Ovary (tissue), 9 donors: ENCODE measurements around the gene B4GALNT4. TPM values are rescaled to one million over a fixed set of nuclear protein-coding genes. Genes with fewer than 3 reads are reported as not detected.

Experiments
- DNase-seq, 5 donors: peaks; one replicate each; pipeline ENCODE4 v3.0.0-alpha.2; 2019 to 2020
- H3K27ac ChIP-seq, 2 donors: fragments of 200-600 bp; one replicate each; pipeline versions ENCODE4 v1.5.1 to v1.8.0; 2019 to 2022
- H3K27me3 ChIP-seq: fragments of 200-600 bp; one replicate; pipeline ENCODE4 v1.8.0; 2022
- H3K36me3 ChIP-seq: fragments of 200-600 bp; sonication (generic); one replicate; pipeline ENCODE4 v1.5.1; 2019
- H3K4me1 ChIP-seq: one replicate; pipeline ENCODE4 v1.8.1; 2013; ENCODE audit warnings: mild to moderate bottlenecking, moderate library complexity; ENCODE audit not compliant: insufficient read depth
- H3K4me3 ChIP-seq: fragments of 200-600 bp; sonication (generic); one replicate; pipeline ENCODE4 v1.5.1; 2017
- H3K9me3 ChIP-seq, 2 donors: fragments of 200-600 bp in 1 of 2; sonication (generic) in 1 of 2; one replicate each; pipeline versions ENCODE4 v1.5.1 to v1.8.1; 2013 to 2019; ENCODE audit warnings: mild to moderate bottlenecking in 1 of 2, moderate library complexity in 1 of 2
- EP300 ChIP-seq: sonication (generic); formaldehyde crosslinking; IDR thresholded peaks from one replicate; pipeline ENCODE4 v1.6.1; 2017; ENCODE audit warnings: antibody characterized with exemption
- POLR2A ChIP-seq: fragments of 450-650 bp; IDR thresholded peaks from one replicate; pipeline ENCODE4 v1.6.1; 2017; ENCODE audit warnings: antibody characterized with exemption, mild to moderate bottlenecking, moderate library complexity
- WGBS, 3 donors: extraction: QIAGEN DNeasy Blood & Tissue Kit in 1 of 3; methylation state at CpG; one replicate each; pipeline versions ENCODE4 v1.1.5 to v1.1.7; 2013 to 2017; 5-methylcytosine and 5-hydroxymethylcytosine counted together
- intact Hi-C, 4 donors: fragments of 100-400 bp; cut with DNase I; formaldehyde crosslinking; loops; one replicate each; pipeline versions ENCODE4 v1.11.0 to v1.15.1; 2022 to 2023
- polyA plus RNA-seq, 2 donors: library from polyadenylated mRNA; stranded (reverse); fragments of 200-250 nt in 1 of 2; fragments of 350-450 nt in 1 of 2; fragmentation: Illumina TruSeq in 1 of 2; extraction: RNeasy Lipid Tissue Mini Kit (QIAGEN cat#74804) in 1 of 2; gene quantifications; one replicate each; pipeline ENCODE4 v1.2.3, GENCODE V29; 2013 to 2014
- total RNA-seq, 7 donors: library from RNA; depleted of rRNA in 2 of 7; stranded (reverse); fragments of >200 nt in 2 of 7; fragmentation: NEBNext Ultra II Directional in 3 of 7; extraction: Animal tissue kit (Norgen Biotek cat#: 25700) in 3 of 7; gene quantifications; one replicate each; pipeline versions ENCODE4 v1.1.0 to v1.2.4, GENCODE V29; 2016 to 2023
- TF ChIP-seq, protein P1 (sequence below), 3 donors: fragments of 450-650 bp in 2 of 3; fragments of 200-600 bp in 1 of 3; IDR thresholded peaks; one replicate each; pipeline versions ENCODE4 v1.5.1 to v1.8.0; 2016 to 2022; ENCODE audit warnings: antibody characterized with exemption in 3 of 3, mild to moderate bottlenecking in 1 of 3
- donor health status: DM: no; HTN: no; CAD: no; lungs with moderate emphysema.
- donor health status: DM: no; HTN: no; CAD: no.
- donor health status: Bipolar disorder and iron deficiency.
- donor health status: DM: yes; HTN: yes; CAD: no.
- donor health status: DM: no; HTN: no; CAD: no.
- donor health status: DM: yes; HTN: yes; CAD: no.

B4GALNT4 gene
- total and polyA plus RNA-seq, 9 donors: 1.3 to 90.3 (median 52.5) TPM

DNA sequence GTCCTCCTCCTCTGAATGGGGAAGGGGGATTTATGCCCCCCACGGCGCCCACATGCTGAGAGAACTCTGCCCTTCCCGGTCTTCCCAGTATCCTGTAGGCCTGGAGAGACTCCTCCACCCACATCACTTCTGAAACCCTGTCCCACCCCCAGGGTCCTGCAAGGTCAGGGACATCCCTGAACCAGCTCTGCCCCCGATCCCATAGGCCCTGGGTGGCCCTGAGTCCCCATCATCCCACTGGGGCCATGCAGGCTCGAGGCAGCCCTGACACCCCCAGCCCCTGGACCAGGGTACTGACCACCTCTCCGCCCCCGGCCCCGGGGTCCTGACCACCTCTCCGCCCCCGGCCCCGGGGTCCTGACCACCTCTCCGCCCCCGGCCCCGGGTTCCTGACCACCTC, 11.7 kb downstream of the B4GALNT4 start:
- TF ChIP-seq EP300 (no peak), POLR2A (no peak)
- TF ChIP-seq, protein P1, sequence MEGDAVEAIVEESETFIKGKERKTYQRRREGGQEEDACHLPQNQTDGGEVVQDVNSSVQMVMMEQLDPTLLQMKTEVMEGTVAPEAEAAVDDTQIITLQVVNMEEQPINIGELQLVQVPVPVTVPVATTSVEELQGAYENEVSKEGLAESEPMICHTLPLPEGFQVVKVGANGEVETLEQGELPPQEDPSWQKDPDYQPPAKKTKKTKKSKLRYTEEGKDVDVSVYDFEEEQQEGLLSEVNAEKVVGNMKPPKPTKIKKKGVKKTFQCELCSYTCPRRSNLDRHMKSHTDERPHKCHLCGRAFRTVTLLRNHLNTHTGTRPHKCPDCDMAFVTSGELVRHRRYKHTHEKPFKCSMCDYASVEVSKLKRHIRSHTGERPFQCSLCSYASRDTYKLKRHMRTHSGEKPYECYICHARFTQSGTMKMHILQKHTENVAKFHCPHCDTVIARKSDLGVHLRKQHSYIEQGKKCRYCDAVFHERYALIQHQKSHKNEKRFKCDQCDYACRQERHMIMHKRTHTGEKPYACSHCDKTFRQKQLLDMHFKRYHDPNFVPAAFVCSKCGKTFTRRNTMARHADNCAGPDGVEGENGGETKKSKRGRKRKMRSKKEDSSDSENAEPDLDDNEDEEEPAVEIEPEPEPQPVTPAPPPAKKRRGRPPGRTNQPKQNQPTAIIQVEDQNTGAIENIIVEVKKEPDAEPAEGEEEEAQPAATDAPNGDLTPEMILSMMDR (IDR thresholded peaks at IDR 0.05): no peak
- no peak overlapping the region for H3K4me3 ChIP-seq
- no peaks in the 10 kb centered on the region for H3K27me3 ChIP-seq
- intact Hi-C loops: no loop called here
- WGBS, 3 donors: 76 to 91% (median 86%) methylated on average over 12 to 14 of the region's 14 CpGs
- H3K36me3 ChIP-seq: no peaks in the 10 kb centered on the region
- no peak for DNase-seq
- H3K27ac ChIP-seq: no peak overlapping the region
- H3K9me3 ChIP-seq: no peaks in the 10 kb centered on the region
- no peaks in the 10 kb centered on the region for H3K4me1 ChIP-seq

DNA sequence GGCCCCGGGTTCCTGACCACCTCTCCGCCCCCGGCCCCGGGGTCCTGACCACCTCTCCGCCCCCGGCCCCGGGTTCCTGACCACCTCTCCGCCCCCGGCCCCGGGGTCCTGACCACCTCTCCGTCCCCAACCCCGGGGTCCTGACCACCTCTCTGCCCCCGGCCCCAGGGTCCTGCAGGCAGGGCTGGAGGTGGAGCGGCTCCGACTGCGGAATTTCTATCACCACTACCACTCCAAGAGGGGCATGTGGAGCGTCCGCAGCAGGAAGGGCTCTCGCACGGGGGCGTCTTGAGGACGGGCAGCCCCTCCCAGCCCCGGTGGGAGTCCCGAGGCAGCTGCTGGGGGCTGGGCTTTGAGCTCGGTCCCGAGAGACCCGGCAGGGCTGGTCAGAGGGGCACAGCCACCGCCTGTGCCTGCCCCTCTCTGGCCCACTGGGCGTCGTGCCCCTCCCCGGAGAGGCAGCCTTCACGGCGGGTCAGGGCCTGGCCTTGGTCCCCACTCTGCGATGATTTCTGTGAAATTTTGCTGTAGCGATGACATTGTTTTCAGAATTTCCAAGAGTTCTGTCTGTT, 12.3 kb downstream of the B4GALNT4 start:
- Histone ChIP-seq H3K27me3 (no peaks in the 10 kb centered on the region), H3K36me3 (no peaks in the 10 kb centered on the region), H3K9me3 (no peaks in the 10 kb centered on the region), H3K27ac (no peak overlapping the region), H3K4me3 (no peak overlapping the region), H3K4me1 (no peaks in the 10 kb centered on the region)
- no peak for TF ChIP-seq POLR2A
- TF ChIP-seq EP300: no peak
- TF ChIP-seq, protein P1 (IDR thresholded peaks at IDR 0.05): no peak
- WGBS, 3 donors: 64 to 77% (median 70%) methylated on average over 27 to 34 of the region's 35 CpGs
- intact Hi-C loops: no loop called here
- peak in 1 of 5 donors; percentile 30 for DNase-seq

DNA sequence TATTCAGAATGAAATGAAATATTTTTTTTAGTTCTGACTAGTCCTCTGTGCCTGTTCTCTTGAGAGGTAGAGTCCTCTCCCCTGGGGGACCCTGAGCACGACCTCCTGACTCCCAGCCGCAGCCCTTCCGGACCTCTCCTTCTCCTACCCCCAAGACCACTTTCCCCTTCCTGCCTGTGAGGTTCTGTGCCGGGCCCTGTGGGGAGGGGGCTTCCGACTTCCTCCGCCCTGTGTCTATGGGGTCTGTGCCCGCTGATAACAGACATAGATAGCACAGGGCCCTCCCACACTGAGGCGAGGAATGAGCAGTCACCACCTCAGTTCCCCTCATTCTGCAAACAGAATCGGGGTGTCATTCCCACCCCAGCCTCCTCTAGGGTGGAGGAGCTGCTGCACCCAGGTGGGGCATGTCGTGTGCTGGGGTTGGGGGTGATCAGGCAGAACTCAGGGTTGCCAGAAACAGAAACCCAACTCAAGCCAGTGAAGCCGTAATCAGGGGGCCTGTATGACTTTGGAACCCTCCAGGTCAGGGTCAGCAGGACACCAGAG, 12.9 kb downstream of the B4GALNT4 start:
- Histone ChIP-seq H3K4me3 (no peak overlapping the region), H3K9me3 (peaks cover 0 to 5% of the 10 kb centered on the region in 2 donors), H3K27ac (no peak overlapping the region), H3K36me3 (no peaks in the 10 kb centered on the region), H3K4me1 (no peaks in the 10 kb centered on the region), H3K27me3 (no peaks in the 10 kb centered on the region)
- WGBS, 3 donors: 74 to 81% (median 79%) methylated on average over 11 of the region's 11 CpGs
- no peak for TF ChIP-seq EP300
- TF ChIP-seq POLR2A: no peak
- TF ChIP-seq, protein P1 (IDR thresholded peaks at IDR 0.05): no peak
- intact Hi-C loops: no loop called here
- DNase-seq: no peak

DNA sequence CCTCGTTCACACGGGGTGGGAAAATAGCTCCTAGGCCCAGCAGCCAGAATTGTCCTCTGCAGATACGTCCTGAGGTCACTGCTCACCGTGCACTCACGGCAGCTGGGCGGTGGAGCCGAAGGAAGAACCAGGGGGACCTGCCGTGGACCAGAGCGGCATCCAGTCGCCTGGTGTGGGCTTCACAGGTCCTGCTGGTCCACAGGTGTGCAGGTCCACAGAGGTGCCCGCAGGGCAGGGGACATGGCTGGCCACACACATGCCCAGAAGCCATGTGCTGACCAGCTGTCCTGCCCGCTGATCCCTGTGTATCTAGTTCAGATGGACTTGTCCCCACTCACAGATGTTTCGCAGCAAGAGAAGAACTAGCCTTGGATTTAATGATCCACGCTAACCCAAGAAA, 14.1 kb downstream of the B4GALNT4 start:
- WGBS, 3 donors: 78 to 87% (median 84%) methylated on average over 14 of the region's 14 CpGs
- TF ChIP-seq POLR2A: no peak
- TF ChIP-seq, protein P1 (IDR thresholded peaks at IDR 0.05): no peak
- TF ChIP-seq EP300: no peak
- H3K27ac ChIP-seq: no peak overlapping the region
- DNase-seq: no peak
- H3K27me3 ChIP-seq: no peaks in the 10 kb centered on the region
- no peak overlapping the region for H3K4me3 ChIP-seq
- intact Hi-C loops: no loop called here
- no peaks in the 10 kb centered on the region for H3K36me3 ChIP-seq
- H3K4me1 ChIP-seq: no peaks in the 10 kb centered on the region
- peaks cover 0 to 5% of the 10 kb centered on the region in 2 donors for H3K9me3 ChIP-seq
